Heart right ventricle (tissue), 16 donors: ENCODE data around the gene CFAP54. TPM values are rescaled to one million over a fixed set of nuclear protein-coding genes. Genes with fewer than 3 reads are reported as not detected.

ENCODE experiments used
- ATAC-seq, 8 donors: fragments of 200-7000 bp; cut with Tn5 transposase; one replicate each; pipeline ENCODE4 v1.9.1; 2020; ENCODE audit warnings: mild to moderate bottlenecking in 8 of 8, moderate library complexity in 8 of 8, moderate number of reproducible peaks in 1 of 8
- DNase-seq, 2 donors: peaks; one replicate each; pipeline ENCODE4 v3.0.0-alpha.2; 2020
- H3K27ac ChIP-seq, 10 donors: fragments of 200-600 bp; sonication (generic) in 2 of 10; one replicate each; pipeline versions ENCODE4 v1.5.0 to v1.8.0; 2020 to 2022; ENCODE audit warnings: mild to moderate bottlenecking in 3 of 10
- H3K27me3 ChIP-seq, 7 donors: fragments of 200-600 bp; one replicate each; pipeline ENCODE4 v1.8.0; 2021 to 2022; ENCODE audit warnings: mild to moderate bottlenecking in 2 of 7
- H3K36me3 ChIP-seq, 9 donors: fragments of 200-600 bp; sonication (generic) in 1 of 9; one replicate each; pipeline versions ENCODE4 v1.5.0 to v1.8.0; 2020 to 2022; ENCODE audit warnings: mild to moderate bottlenecking in 2 of 9
- H3K4me1 ChIP-seq, 9 donors: fragments of 200-600 bp; sonication (generic) in 1 of 9; one replicate each; pipeline versions ENCODE4 v1.5.0 to v1.8.0; 2020 to 2022; ENCODE audit warnings: mild to moderate bottlenecking in 4 of 9
- H3K4me3 ChIP-seq, 10 donors: fragments of 200-600 bp; sonication (generic) in 2 of 10; one replicate each; pipeline versions ENCODE4 v1.5.0 to v1.8.0; 2020 to 2022; ENCODE audit warnings: mild to moderate bottlenecking in 7 of 10, moderate library complexity in 2 of 10
- H3K9me3 ChIP-seq, 11 donors: fragments of 200-600 bp in 10 of 11; sonication (generic) in 2 of 11; one replicate each; pipeline versions ENCODE4 v1.5.0 to v1.8.0; 2013 to 2022; ENCODE audit warnings: mild to moderate bottlenecking in 2 of 11, control low read depth in 1 of 11, moderate library complexity in 1 of 11
- CTCF ChIP-seq, 9 donors: fragments of 200-600 bp; sonication (generic) in 2 of 9; IDR thresholded peaks; one replicate each; pipeline versions ENCODE4 v1.5.0 to v1.8.0; 2021 to 2022; ENCODE audit warnings: antibody characterized with exemption in 9 of 9, mild to moderate bottlenecking in 5 of 9, moderate library complexity in 1 of 9
- WGBS, 2 donors: extraction: QIAGEN DNeasy Blood & Tissue Kit; methylation state at CpG; one replicate each; pipeline ENCODE4 v1.1.7; 2013; ENCODE audit warnings: inconsistent platforms in 1 of 2; 5-methylcytosine and 5-hydroxymethylcytosine counted together
- intact Hi-C, 10 donors: fragments of 100-400 bp; cut with DNase I; formaldehyde crosslinking; loops; one replicate each; pipeline versions ENCODE4 v1.11.1 to v1.14.2; 2022
- polyA plus RNA-seq, 2 donors: library from polyadenylated mRNA; stranded (reverse); fragments of 200-250 nt; gene quantifications; one replicate each; pipeline ENCODE4 v1.2.3, GENCODE V29; 2013
- total RNA-seq, 10 donors: library from RNA; stranded (reverse); fragmentation: NEBNext Ultra II Directional in 3 of 10; extraction: Animal tissue kit (Norgen Biotek cat#: 25700) in 3 of 10; gene quantifications; one replicate each; pipeline versions ENCODE4 v1.2.1 to v1.2.4, GENCODE V29; 2021 to 2023
- donor health status: Arrhythmogenic right ventricular cardiomyopathy.
- donor health status: ischemic (EF 13 %, LVEDD 7.1; RV severe dilation, severe dysfunction).
- donor health status: healthy with polysubstance abuse.
- donor health status: DM: no; HTN: yes; CAD: no.
- donor health status: DM: no; HTN: no; CAD: no.
- donor health status: ischemic (EF 25% LVEDD 6.9; RV normal size, moderate dysfunction).
- donor health status: ischemic (EF 25% LVEDD 5.7; RV mildly dilated, moderate dysfunction).
- donor health status: healthy.
- donor health status: DM: yes; HTN: yes; CAD: no.
- donor health status: Ischemic cardiomyopathy.
- donor health status: ischemic (EF 35%, LVEDD 5.7; RV mildly dilated, moderate dysfunction).
- donor health status: nonischemic (EF 11% LVEDD 7.7; RV severe dilation, severe dysfunction).
- donor health status: DM: yes; HTN: yes; CAD: no.
- donor health status: PGD.
- donor health status: ischemic (EF 29% LVEDD 5.4; RV normal size, mild dysfunction).
- donor health status: nonischemic (EF 23%, LVEDD 6.1; RV moderate dilation, normal function).

CFAP54 gene
- total and polyA plus RNA-seq, 12 donors = 0.07 to 0.35 (median 0.21) TPM; not detected in 2

- no peaks in the 10 kb centered on the region for H3K36me3 ChIP-seq
- peak in 1 of 2 donors; percentile 69 for DNase-seq
- ATAC-seq = peak; percentile 91 to 97 (median 96)
- peak overlapping the region in 1 of 10 donors; percentile 12 for H3K4me3 ChIP-seq
- H3K4me1 ChIP-seq = peaks cover 0 to 35% (median 16%) of the 10 kb centered on the region in 9 donors
- no peaks in the 10 kb centered on the region for H3K27me3 ChIP-seq
- WGBS, 2 donors = 42 to 51% methylated on average over 6 of the region's 6 CpGs
- no peaks in the 10 kb centered on the region for H3K9me3 ChIP-seq
- intact Hi-C loops = loop anchor here in 2 of 10 donors (2.0 to 5.0 kb wide), 3 partner anchors 19 to 44 kb away; partner anchors contain the start of genes CDK17 (in 1 of the 2) and CFAP54 (in 1 of the 2)
- TF ChIP-seq CTCF (IDR thresholded peaks at IDR 0.05) = no peak
- peak overlapping the region; percentile 61 to 93 (median 84) for H3K27ac ChIP-seq
Observed at GRCh38 chr12:96445691-96446583, 43.4 kb upstream of the CFAP54 start.

GRCh38 chr12:96447256-96447655 is 42.1 kb upstream of the CFAP54 start:
- no peak for ATAC-seq
- intact Hi-C loops = loop anchor here in 2 of 10 donors (5.0 kb wide), 2 partner anchors 40 to 45 kb away; partner anchors contain the start of genes CDK17 (in 1 of the 2) and CFAP54 (in 1 of the 2)
- no peak for DNase-seq
- H3K4me3 ChIP-seq = no peak overlapping the region
- TF ChIP-seq CTCF (IDR thresholded peaks at IDR 0.05) = no peak
- WGBS, 2 donors = 87 to 91% methylated on average over 3 of the region's 3 CpGs
- H3K36me3 ChIP-seq = no peaks in the 10 kb centered on the region
- peak overlapping the region in 8 of 10 donors; percentile 56 to 93 (median 80) for H3K27ac ChIP-seq
- H3K9me3 ChIP-seq = peaks cover 0 to 5% (median 0%) of the 10 kb centered on the region in 11 donors
- H3K4me1 ChIP-seq = peaks cover 0 to 35% (median 16%) of the 10 kb centered on the region in 9 donors
- H3K27me3 ChIP-seq = no peaks in the 10 kb centered on the region

GRCh38 chr12:96448300-96448699 is 41.1 kb upstream of the CFAP54 start:
- H3K36me3 ChIP-seq = no peaks in the 10 kb centered on the region
- WGBS, 2 donors = 70 to 73% methylated on average over 3 of the region's 3 CpGs
- intact Hi-C loops = loop anchor here in 2 of 10 donors (5.0 kb wide), 2 partner anchors 39 to 46 kb away; partner anchors contain the start of genes CDK17 (in 1 of the 2) and CFAP54 (in 1 of the 2)
- peaks cover 0 to 35% (median 16%) of the 10 kb centered on the region in 9 donors for H3K4me1 ChIP-seq
- peaks cover 0 to 5% (median 0%) of the 10 kb centered on the region in 11 donors for H3K9me3 ChIP-seq
- ATAC-seq = no peak
- TF ChIP-seq CTCF (IDR thresholded peaks at IDR 0.05) = no peak
- no peaks in the 10 kb centered on the region for H3K27me3 ChIP-seq
- no peak for DNase-seq
- H3K27ac ChIP-seq = peak overlapping the region in 6 of 10 donors; percentile 17 to 93 (median 73)
- H3K4me3 ChIP-seq = no peak overlapping the region

GRCh38 chr12:96452261-96452922 is 37.0 kb upstream of the CFAP54 start:
- no peaks in the 10 kb centered on the region for H3K27me3 ChIP-seq
- intact Hi-C loops = loop anchor here in 1 of 10 donors (5.0 kb wide), 1 partner anchor 35 kb away; the partner anchor contains the start of gene CFAP54
- no peak for TF ChIP-seq CTCF (IDR thresholded peaks at IDR 0.05)
- 76 to 77% methylated on average over 3 of the region's 3 CpGs for WGBS, 2 donors
- peaks cover 0 to 5% (median 0%) of the 10 kb centered on the region in 11 donors for H3K9me3 ChIP-seq
- ATAC-seq (no peak), DNase-seq (no peak)
- H3K4me3 ChIP-seq = no peak overlapping the region
- peaks cover 0 to 5% (median under 1%) of the 10 kb centered on the region in 9 donors for H3K4me1 ChIP-seq
- H3K36me3 ChIP-seq = no peaks in the 10 kb centered on the region
- no peak overlapping the region for H3K27ac ChIP-seq
